ENCODE results near the gene NCOA1. TPM values are rescaled to one million over a fixed set of nuclear protein-coding genes. Genes with fewer than 3 reads are reported as not detected.
"Not testable (repeated sequence)": the region's sequence is repeated elsewhere in the genome, so short reads cannot be mapped to it uniquely, and the experiment has no call there.

The NCOA1 gene
- 10 to 100 TPM; 38.7 to 49.8 (median 47.1) TPM for polyA plus RNA-seq (ENCODE audit: insufficient read length in 4 of 4)

DNA sequence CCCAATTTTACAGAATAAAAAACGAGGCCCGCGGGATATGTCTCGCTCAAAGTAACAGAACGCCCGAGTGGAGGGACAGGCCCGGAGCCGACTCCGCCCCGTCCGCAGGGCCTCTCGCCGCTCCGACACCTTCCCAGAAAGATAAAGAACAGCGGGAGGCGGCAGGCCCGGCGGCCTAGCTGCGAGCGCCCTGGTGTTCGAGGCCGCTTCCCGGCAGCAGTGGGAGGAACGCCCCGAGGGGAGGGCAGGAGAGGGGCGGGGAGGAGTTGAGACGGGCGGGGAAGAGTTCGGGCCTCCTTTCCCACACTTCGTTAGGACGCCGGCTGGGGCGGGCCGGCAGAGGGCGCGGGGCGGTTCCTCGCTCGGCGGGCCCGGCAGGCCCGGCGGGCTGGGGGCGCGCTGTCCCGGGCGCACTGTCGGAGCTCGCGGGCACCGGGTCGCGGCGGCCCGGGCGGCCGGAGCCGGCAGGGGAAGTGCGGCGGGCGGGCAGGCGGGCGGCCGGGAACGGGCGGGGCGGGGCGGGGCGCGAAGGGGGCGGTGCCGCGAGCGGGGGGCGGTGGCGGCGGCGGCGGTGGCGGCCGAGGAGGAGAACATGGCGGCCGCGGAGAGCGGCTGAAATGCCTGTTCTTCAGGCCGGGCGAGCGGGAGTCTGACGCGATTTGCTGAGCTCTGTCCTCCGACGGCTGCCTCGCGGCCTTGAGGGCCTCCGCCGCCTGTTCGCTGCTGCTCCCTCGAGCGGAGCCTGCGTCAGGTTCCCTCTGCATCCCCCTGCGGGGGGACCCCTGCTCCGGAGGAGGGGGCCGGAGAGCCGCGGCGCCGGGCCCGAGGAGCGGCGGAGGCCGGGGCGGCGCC lies at the start of gene NCOA1:
Gene NCOA1 (plus strand): TSS at position 565 of the 852 bp plus-strand sequence. CDS start 167,424 bp downstream, outside the sequence.
- DNase-seq (ENCODE audit: low read depth in 4 of 4, low spot score in 2 of 4) = peak; percentile 53 to 78 (median 59)

DNA sequence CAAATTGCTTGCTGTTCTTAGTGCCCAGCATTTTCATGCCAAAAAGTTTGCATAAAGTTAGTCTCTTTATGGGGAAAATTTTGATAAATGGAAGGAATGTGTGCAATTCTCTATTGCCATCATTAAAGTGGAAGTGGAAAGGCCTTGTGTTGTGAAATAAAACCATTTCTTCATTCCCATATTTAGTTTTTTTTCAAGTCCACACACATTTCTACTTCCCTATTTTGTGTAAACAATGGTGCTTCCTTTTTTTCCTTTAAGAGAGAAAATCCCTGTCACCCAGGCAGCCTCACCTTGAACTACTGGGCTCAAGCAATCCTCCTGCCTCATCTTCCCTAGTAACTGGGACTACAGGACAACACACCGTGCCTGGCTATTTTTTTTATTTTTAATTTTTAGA lies 42.3 kb upstream of the NCOA1 start:
- DNase-seq (ENCODE audit: low read depth in 4 of 4, low spot score in 2 of 4) = no peak

DNA sequence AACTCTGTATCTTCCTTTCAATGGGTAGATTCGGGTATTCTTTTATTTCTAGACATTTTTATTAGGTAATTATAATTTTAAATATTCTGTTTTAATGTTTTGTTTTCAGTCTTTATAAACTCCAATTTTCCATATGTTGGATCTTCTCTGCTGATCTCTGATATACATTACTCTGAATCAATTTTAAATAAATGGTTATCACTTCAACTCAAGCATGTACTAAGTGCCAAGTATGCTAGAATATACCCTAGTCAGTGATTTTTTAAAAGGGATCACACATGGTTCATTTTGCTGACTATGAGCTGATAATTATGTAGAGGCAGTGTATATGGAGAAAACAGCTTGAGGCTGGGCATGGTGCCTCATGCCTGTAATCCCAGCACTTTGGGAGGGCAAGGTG lies 41.7 kb upstream of the NCOA1 start:
- DNase-seq (ENCODE audit: low read depth in 4 of 4, low spot score in 2 of 4) = no peak

DNA sequence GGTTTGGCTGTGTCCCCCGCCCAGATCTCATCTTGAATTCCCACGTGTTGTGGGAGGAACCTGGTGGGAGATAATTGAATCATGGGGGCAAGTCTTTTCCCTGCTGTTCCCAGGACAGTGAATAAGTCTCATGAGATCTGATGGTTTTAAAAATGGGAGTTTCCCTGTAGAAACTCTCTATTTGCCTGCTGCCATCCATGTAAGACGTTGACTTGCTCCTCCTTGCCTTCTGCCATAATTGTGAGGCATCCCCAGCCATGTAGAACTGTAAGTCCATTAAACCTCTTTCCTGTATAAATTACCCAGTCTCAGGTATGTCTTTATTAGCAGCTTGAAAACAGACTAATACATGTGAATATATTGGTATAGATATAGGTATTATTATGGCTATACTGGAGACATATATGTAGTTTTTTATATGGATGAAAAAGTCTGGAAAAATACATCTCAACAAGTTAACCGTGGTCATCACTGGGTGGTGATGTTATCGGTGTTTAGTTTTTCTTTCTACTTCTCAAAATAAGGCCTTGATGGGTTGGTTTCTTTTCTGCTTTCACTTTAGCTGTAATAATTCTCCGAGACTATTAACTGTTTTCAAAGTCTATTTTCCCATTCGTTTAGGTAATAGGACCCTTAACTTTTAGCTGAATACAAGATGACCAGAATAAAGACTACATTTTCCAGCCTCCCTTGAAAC lies 39.1 kb upstream of the NCOA1 start:
- DNase-seq (ENCODE audit: low read depth in 4 of 4, low spot score in 2 of 4) = no peak

DNA sequence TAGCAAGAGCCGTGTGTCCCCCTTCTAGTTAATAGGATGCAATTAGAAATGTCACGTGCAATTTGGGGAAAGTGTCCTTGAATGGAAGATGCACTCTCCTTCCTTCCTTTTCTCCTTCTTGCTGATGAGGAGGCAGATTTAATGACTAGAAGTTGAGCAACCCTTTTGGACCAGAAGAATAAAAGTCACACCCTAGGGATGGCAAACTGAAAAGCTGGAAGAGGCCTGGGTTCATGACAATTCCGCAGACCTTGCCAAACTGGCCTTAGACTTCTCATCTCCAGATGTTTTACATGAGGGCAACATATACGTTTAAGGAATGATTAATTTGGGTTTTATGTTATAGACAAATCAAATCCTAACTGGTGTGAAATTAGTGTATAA lies 38.6 kb upstream of the NCOA1 start:
- DNase-seq (ENCODE audit: low read depth in 4 of 4, low spot score in 2 of 4) = no peak

DNA sequence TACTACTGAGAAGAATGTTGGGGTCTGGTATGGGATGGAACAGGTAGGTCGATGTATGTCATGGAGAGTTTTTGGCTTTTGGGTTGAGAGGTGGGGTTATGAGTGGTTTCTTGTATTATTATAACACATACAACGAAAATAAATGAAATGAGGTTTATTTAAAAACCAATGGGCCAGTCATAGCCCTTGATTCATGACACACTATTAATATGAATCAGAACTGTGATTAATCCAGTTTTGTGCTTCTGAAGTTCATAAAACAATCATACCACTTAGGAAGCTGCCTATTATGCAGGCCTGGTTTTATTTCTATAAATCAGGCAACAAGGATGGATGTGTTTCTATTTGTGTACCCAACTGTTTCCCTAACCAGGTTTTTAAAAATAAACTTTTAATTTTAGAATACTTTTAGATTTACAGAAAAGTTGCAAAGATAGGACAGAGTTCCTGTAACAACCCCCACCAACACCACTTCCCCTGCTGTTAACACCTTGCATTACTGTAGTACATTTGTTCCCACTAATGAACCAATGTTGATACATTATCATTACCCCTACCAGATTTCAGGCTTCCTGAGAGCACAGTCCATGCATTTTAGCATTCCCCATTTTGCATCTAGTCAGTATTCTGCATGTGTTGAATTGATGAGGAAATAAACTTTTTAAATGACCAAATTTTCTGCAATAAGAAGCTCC lies 37.5 kb upstream of the NCOA1 start:
- no peak for DNase-seq (ENCODE audit: low read depth in 4 of 4, low spot score in 2 of 4)

DNA sequence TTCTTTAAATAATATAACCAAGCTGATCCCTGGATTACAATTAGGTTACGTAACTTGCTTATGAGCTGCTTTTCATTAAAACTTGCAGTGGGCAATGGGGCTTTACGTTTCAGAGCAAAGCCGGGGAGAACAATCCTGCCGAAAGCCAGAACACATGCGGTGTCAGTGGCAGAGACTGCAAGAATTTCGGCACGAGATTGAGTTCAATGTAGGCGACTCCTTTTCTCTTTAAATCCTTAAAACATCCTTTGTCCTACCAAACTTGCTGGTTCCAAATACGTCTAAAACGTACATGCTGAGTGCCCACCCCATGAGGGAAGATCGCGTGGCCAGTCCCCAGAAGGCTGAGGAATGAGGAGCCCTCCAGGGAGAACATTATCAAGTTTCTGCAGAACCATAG lies 36.8 kb upstream of the NCOA1 start:
- peak in 3 of 4 donors; percentile 26 to 36 (median 29) for DNase-seq (ENCODE audit: low read depth in 4 of 4, low spot score in 2 of 4)

DNA sequence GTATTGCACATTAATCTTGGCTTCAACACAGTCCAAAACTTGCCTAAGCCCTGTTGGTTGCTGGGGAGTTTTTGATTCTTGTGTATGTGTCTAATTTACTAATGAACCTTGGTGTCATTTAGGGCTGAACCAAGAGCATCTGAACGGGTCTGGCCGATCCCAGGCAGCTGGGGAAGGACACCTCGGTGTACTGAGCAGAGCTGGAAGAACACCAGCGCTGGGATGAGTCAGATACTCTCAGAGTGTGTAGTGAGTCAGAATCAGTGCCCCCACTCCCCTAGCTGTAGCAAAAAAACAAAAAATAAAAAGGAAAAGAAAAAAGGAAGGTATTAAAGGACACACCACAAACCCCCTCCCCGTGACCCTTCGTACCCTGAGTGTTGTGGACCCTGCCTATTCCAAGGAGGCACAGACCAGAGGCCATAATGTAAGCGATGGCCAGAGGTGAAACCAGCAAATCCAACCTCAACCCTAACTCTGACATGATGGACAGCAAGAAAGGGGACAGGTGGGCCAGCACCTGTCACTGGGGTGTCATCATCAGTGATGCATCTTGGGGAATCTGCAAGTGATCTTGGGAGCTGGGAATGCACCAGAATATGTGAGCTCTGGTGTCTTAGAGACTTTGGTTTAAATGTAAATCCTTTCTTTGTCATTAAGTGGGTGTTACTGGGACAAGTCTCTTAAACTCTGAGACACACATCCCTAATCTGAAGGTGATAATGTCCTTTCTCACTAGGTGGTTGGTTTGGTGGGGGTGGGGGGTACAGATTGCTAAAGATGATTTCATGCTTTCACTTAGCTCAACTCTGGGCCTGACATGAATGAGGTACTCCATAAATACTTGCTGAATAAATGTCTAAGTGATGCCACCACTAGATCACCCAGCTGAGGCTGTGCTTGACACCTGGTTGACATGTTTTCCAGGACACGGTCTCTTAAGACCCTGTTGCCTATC lies 34.2 kb upstream of the NCOA1 start:
- DNase-seq (ENCODE audit: low read depth in 4 of 4, low spot score in 2 of 4) = no peak

DNA sequence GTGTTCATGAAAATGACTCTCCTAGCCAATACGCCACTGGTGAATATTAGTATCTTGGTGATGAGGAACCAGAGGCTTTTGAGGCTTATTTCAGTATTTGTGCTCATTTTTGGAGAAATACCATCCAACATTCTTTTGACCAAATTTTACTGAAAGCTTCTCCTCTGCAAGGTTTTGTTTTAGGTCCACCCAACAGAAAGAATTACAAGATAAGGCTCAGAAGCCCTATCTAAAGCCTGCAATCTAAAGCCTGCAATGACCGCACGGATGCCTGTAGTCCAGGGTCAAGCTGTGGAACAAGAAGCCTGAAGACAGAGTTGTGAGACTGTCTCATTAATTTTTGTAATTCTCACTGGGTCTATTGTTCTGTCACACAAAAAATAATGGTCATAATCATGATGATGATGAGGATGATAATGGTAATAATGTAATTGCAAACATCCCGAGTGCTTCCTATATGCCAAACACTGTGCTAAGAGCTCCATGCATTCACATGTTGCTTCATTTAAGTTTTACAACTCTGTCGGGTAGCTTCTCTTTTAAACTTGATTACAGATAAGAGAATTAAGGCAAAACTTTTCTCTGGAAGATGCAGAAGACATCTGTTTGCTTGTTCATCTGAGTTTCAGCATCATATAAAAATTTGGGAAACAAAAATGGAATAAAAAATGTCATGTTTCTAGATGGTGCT lies 33.2 kb upstream of the NCOA1 start:
- no peak for DNase-seq (ENCODE audit: low read depth in 4 of 4, low spot score in 2 of 4)

DNA sequence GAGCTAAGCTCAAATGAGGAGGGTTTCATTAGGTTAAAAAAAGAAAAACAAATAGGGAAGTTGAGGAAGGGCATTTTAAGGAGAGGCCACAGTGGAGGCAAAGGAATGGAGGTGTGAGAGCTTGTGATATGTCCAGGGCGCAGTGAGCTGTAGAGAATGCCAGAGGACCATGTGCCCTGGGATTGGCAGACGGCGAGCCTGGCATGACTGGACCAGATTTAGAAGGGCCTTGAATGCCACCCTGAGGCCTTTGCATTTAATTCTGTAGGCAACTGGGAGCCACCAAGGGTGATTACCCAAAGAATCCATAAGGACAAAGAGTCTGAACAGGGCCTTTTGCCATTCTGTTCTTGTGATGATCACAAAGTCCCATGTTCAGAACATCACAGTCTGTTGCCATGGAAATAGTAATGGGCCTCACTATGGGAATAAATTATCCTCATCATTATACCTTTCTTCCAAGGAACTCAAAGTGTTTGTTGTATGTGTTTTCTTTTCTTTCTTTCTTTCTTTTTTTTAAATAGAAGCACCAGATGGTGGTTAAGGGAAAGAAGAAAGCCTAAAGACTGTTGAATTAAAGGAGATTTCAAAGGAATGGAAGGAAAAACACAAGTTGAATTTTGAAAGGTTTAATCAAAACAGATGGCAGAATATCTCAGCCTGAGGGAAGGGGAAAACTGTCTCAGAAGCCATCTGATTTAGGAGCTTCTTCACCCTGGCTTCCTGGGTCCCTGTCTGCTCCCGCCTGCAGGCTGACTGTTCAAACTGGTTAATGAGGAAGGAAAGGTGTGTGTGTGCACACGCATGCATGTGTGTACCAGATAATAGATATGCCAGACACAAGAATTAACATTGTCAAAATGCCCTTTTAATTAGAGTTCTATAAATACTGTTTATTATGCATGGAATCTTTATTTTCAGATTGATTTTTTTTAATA lies 31.6 kb upstream of the NCOA1 start:
- no peak for DNase-seq (ENCODE audit: low read depth in 4 of 4, low spot score in 2 of 4)

DNA sequence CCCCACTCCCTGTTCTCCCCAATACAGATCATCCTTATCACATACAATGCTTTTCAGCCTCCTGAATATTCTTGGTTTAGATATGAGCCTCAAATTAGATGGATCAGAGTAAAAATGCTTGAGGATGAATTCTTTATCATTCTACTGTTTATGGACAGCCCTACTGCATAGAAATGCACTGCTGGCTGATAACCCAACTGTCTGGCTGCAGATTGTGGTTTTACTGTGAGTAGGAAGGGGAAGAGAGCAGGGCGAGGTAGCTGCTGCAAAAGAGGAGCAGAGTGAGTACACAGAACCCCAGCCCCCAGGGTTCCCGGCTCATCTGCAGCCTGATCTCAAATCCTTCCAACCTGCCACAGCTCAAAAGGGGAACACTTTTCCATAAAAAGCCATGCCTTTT lies 29.4 kb upstream of the NCOA1 start:
- no peak for DNase-seq (ENCODE audit: low read depth in 4 of 4, low spot score in 2 of 4)

DNA sequence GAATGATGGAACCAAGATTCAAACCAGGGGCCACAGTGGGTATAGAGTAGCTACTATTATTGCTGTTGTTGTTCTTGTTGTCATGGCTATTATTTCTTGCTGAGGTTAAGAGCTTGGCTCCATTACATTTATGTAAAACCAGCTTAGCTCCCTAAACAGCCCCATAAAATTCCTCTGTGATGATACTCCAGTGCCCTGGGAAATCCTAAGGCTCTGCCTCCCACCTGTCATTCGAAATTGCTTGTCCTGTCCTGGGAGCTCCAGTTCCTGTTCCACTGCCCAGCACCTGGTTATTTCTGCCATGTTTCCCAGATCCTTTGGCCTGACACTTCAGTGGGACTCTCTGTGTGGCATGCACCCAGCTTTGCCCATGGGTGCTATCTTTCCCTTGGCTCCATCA lies 27.8 kb upstream of the NCOA1 start:
- no peak for DNase-seq (ENCODE audit: low read depth in 4 of 4, low spot score in 2 of 4)

DNA sequence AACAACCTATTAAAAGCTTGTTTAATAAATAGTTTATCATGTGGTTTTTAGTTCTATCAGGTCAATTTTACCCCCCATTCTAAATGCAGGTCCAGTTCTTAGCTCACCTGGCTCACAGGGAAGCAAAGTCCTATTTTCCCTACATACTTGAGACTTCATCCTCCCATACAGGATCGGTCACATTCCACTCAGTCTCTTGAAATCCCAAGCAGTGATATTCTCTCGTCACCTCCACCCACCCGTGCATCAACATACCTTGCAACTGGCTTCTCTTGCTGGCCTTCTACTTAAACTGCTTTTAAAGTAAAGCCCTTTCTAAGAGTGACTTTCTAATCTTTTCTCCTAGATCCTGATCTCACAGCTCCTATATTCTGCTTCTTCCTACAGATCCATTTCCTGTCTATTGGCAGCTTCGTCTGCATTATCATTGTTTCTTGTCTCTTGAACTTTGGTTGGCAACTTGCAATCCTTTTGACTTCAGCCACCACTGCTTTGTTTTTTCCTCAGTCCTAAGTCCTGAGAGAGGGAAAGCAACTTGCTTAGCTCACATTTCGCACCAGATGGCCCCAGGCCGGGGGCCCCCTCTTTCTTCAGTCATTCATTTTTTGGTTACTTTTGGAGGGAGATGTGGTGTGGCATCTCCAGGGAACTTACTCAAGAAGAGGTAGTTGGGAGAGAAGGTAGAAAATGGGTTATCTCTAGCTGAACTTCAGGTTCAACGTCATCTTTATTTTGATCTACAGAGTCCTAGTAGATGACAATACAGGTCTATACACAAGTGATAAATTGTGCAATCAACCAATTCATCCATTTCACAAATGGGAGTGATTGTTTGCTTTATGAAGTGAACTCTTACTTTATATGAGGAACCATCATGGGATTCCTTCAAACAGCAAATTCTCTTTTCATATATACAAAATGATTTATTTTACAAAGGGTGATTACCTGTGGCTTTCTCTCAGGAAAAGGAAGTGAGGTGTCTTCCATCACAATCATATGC lies 23.9 kb upstream of the NCOA1 start:
- no peak for DNase-seq (ENCODE audit: low read depth in 4 of 4, low spot score in 2 of 4)

DNA sequence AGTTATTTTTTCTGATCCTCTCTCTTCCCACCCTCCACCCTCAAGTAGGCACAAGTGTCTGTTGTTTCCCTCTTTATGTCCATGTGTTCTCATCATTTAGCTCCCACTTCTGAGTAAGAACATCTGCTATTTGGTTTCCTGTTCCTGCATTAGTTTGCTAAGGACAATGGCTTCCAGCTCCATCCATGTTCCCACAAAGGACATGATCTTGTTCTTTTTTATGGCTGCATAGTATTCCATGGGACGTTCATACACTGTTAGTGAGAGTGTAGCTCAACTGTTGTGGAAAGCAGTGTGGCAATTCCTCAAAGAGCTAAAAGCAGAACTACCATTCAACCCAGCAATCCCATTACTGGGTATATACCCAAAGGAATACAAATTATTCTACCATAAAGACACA lies 22.6 kb upstream of the NCOA1 start:
- not testable (repeated sequence) for DNase-seq (ENCODE audit: low read depth in 4 of 4, low spot score in 2 of 4)

DNA sequence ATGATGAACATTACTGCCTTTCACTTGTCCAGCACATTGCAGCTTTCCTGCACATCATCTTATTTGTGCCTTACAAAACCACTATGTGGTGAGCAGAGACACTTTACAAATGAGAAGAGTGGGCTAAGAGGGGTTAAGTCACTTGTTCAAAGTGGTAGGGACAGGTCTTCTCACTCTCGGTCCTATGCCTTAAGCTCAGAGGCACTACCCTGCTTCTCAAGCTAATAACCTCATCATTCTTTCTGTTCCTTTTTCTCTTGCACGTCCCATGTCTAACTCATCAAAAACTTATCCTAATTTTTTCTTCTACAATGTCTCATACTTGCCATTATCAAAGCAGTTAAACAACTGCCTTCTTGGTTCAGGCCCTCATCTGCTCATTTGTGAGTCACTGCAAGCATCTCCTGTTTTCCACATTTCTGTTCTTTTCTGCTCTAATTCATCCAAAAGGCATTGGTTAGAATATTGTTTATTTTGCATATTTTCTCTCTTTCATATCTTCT lies 21.9 kb upstream of the NCOA1 start:
- DNase-seq (ENCODE audit: low read depth in 4 of 4, low spot score in 2 of 4) = no peak

DNA sequence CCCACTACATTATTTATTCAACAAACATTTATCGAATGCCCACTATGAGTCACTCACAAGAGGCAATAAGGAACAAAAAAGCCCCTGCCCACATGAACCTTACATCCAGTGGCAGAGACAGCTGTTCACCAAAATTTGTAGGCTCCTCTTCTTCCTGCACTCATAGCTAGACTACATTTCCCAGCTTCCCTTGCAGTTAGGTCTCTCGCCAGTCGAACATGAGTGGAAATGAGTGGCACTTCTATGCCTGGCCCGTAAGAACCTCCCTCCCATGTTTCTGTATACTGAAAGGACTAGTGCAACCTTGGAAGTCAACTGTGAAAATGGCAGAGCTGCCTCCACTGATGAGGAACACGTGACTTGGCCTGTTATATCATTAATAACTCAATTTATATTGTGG lies 19.4 kb upstream of the NCOA1 start:
- no peak for DNase-seq (ENCODE audit: low read depth in 4 of 4, low spot score in 2 of 4)

DNA sequence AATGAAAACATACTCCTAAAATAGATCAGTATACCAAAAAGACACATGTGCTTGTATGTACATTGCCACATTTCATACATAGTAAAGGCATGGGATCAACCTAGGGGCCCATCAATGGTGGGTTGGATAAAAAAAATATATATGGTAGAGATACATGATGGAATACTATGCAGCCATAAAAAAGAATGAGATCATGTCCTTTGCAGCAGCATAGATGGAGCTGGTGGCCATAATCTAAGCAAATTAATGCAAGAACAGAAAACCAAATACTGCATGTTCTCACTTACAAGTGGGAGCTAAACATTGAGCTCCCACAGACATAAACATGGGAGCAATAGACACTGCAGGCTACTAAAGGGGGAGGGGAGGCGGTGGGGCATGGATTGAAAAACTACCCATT lies 18.6 kb upstream of the NCOA1 start:
- no peak for DNase-seq (ENCODE audit: low read depth in 4 of 4, low spot score in 2 of 4)

Data from left renal cortex interstitium (tissue), 4 donors.